GM12892 (cell line): ENCODE measurements around the gene WDFY1.
A peak's percentile ranks its signal among the peaks of the same experiment; 100 is the strongest.

ENCODE experiments used
- DNase-seq: peaks from one replicate; pipeline ENCODE4 v3.0.0; 2011; ENCODE audit not compliant: insufficient read length
- FAIRE-seq: peaks from 2 replicates; lab custom pipeline; 2011; peaks lifted over from hg19 to GRCh38; lab: Jason Lieb, UNC
- POLR2A ChIP-seq: IDR thresholded peaks from 2 replicates; pipeline ENCODE4 v1.6.1; 2011; ENCODE audit warnings: low read depth, low read length, control low read depth
- POLR2AphosphoS5 ChIP-seq: IDR thresholded peaks from 2 replicates; pipeline ENCODE4 v1.6.1; 2011; ENCODE audit warnings: low read depth, low read length, control low read depth
- TAF1 ChIP-seq: IDR thresholded peaks from 2 replicates; pipeline ENCODE4 v1.6.1; 2011; ENCODE audit warnings: low read depth, mild to moderate bottlenecking, control low read depth, low read length, borderline replicate concordance

Gene WDFY1

GRCh38 chr2:223837287-223838061 lies 107.7 kb downstream of the WDFY1 start, which contains the start of gene AP1S3:
AP1S3 (minus strand) TSS chr2:223837582; CDS start chr2:223837450, 132 bp downstream.
- peak; percentile 80 for DNase-seq
- TF ChIP-seq POLR2A: peak; percentile 65; the same call in 1 of the 2 replicates
- TF ChIP-seq TAF1: peak; percentile 45; the same call in 1 of the 2 replicates
- TF ChIP-seq POLR2AphosphoS5: no peak
- peak; percentile 84 for FAIRE-seq

GRCh38 chr2:223835701-223836532 lies 109.2 kb downstream of the WDFY1 start:
- peak; percentile 62 for DNase-seq
- peak; percentile 70 for FAIRE-seq
- TF ChIP-seq TAF1 (no peak), POLR2AphosphoS5 (no peak), POLR2A (no peak)

- TF ChIP-seq POLR2AphosphoS5 (no peak), TAF1 (no peak), POLR2A (no peak)
- DNase-seq (no peak), FAIRE-seq (no peak)
These were observed 110.7 kb downstream of the WDFY1 start for GRCh38 chr2:223834431-223834830.

- no peak for FAIRE-seq
- DNase-seq: no peak
- no peak for TF ChIP-seq TAF1
- TF ChIP-seq POLR2AphosphoS5: no peak
- no peak for TF ChIP-seq POLR2A
These were observed 112.8 kb downstream of the WDFY1 start for GRCh38 chr2:223832241-223832903.

- no peak for FAIRE-seq
- no peak for TF ChIP-seq POLR2A
- no peak for TF ChIP-seq TAF1
- no peak for TF ChIP-seq POLR2AphosphoS5
- DNase-seq: no peak
These were observed 116.0 kb downstream of the WDFY1 start for GRCh38 chr2:223829128-223829527.

GRCh38 chr2:223828314-223828713 lies 116.8 kb downstream of the WDFY1 start:
- DNase-seq (no peak), FAIRE-seq (no peak)
- TF ChIP-seq TAF1: no peak
- TF ChIP-seq POLR2AphosphoS5: no peak
- no peak for TF ChIP-seq POLR2A

- no peak for TF ChIP-seq POLR2A
- TF ChIP-seq POLR2AphosphoS5: no peak
- no peak for TF ChIP-seq TAF1
- FAIRE-seq (no peak), DNase-seq (no peak)
These were observed 118.1 kb downstream of the WDFY1 start for GRCh38 chr2:223826995-223827394.
